IPS-18a (cell line): ENCODE data around the gene MRPL34.
"Not testable (repeated sequence)": the region's sequence is repeated elsewhere in the genome, so short reads cannot be mapped to it uniquely, and the experiment has no call there.

Source experiments
- H3K27ac ChIP-seq: one replicate; pipeline ENCODE4 v1.5.1; 2013; ENCODE audit warnings: low read length
- H3K27me3 ChIP-seq: one replicate; pipeline ENCODE4 v1.6.1; 2013; ENCODE audit warnings: mild to moderate bottlenecking, low read length; ENCODE audit not compliant: control insufficient read depth, insufficient read depth
- H3K36me3 ChIP-seq: one replicate; pipeline ENCODE4 v1.6.1; 2013; ENCODE audit warnings: low read depth, low read length; ENCODE audit not compliant: control insufficient read depth
- H3K4me1 ChIP-seq: one replicate; pipeline ENCODE4 v1.6.1; 2013; ENCODE audit warnings: low read depth, low read length; ENCODE audit not compliant: control insufficient read depth
- H3K4me3 ChIP-seq: one replicate; pipeline ENCODE4 v1.5.1; 2013; ENCODE audit warnings: low read length
- H3K9ac ChIP-seq: one replicate; pipeline ENCODE4 v1.6.1; 2013; ENCODE audit warnings: mild to moderate bottlenecking, low read length, moderate library complexity
- H3K9me3 ChIP-seq: one replicate; pipeline ENCODE4 v1.6.1; 2013; ENCODE audit warnings: low read depth, low read length; ENCODE audit not compliant: control insufficient read depth

MRPL34 gene

DNA sequence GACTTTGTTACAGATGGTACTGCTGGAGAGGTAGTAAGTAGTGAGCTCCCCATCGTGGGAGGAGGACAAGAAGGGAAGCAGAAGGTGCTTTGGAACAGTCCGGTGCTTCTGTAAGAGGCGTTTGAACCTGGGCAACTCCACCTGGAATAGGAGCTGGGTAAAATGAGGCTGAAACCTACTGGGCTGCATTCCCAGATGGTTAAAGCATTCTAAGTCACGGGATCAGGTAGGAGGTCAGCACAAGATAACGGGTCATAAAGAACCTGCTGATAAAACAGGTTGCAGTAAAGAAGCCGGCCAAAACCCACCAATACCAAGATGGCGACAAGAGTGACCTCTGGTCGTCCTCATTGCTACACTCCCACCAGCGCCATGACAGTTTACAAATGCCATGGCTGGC lies 18.9 kb upstream of the MRPL34 start:
- Histone ChIP-seq H3K9me3 (no peaks in the 10 kb centered on the region), H3K4me1 (no peaks in the 10 kb centered on the region), H3K27ac (no peak overlapping the region), H3K27me3 (peaks cover 8% of the 10 kb centered on the region), H3K4me3 (no peak overlapping the region), H3K36me3 (no peaks in the 10 kb centered on the region), H3K9ac (no peak overlapping the region)

- H3K27me3 ChIP-seq, result no peaks in the 10 kb centered on the region
- no peak overlapping the region for H3K9ac ChIP-seq
- H3K9me3 ChIP-seq, result no peaks in the 10 kb centered on the region
- no peak overlapping the region for H3K27ac ChIP-seq
- no peaks in the 10 kb centered on the region for H3K36me3 ChIP-seq
- peaks cover 3% of the 10 kb centered on the region for H3K4me1 ChIP-seq
- no peak overlapping the region for H3K4me3 ChIP-seq
Measured at GRCh38 chr19:17289489-17289888, 16.2 kb upstream of the MRPL34 start.

DNA sequence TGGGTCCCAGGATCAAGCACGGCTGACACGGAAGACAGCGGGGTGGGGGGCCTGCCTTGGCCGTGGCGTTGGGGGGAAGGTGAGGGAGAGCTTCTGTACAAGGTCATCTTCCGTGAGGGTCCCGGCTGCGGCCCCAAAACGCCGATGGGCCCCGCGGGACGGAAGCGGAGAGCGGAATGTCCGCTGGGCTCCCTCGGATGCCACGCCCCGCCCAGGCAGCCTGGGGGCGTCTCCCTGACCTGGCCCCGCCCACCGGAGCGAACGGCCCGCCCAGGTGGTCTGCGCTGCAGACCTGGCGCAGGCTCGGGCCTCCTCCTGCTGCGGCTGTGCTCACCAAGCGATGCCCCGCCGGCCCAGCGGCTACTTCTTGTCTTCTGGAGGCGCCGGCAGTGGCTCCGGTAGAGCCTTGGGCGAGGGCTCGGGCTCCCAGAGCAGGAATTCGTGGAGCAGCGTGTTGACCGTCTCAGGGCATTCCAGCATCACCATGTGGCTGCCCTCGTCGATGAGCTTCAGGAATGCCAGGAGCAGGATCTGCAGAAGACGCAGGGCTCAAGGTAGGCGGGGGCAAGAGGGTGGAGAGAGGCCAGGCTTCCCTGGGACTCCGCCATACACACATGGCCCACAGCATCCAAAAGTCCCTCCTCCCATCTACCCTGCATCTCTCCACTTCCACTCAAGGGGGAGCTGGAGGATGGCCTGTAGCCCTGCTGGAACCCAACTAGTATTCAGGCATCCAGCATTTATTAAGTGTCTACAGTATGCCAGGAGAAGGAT lies 13.2 kb upstream of the MRPL34 start:
- Histone ChIP-seq H3K4me3 (peak overlapping the region; percentile 60), H3K9ac (peak overlapping the region; percentile 66)

DNA sequence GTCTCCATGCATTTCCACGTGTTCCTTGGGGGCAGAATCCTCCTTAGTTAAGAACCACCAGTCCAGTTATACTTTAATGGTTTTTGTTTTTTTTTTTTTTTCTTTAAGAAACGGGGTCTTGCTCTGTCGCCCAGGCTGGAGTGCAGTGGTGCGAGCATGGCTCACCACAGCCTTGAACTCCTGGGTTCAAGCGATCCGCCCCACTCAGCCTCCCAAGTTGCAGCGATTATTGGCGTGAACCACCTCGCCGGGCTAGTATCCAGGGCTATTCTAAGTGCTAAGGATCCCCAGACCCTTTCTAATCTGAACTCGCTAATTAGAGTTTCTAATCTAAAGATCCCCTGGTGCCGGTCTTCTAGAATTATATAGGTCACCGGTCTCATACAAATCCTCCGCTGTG lies 12.1 kb upstream of the MRPL34 start:
- Histone ChIP-seq H3K36me3 (no peaks in the 10 kb centered on the region), H3K9ac (no peak overlapping the region), H3K27me3 (no peaks in the 10 kb centered on the region), H3K4me1 (peaks cover 3% of the 10 kb centered on the region), H3K4me3 (no peak overlapping the region), H3K9me3 (no peaks in the 10 kb centered on the region), H3K27ac (no peak overlapping the region)

More for the DNA sequence above, 13.2 kb upstream of the MRPL34 start:
- Histone ChIP-seq H3K36me3 (no peaks in the 10 kb centered on the region), H3K27me3 (no peaks in the 10 kb centered on the region), H3K9me3 (no peaks in the 10 kb centered on the region), H3K27ac (peak overlapping the region; percentile 50), H3K4me1 (peaks cover 3% of the 10 kb centered on the region)

GRCh38 chr19:17294051-17294891 lies 11.4 kb upstream of the MRPL34 start:
- Histone ChIP-seq H3K27me3 (no peaks in the 10 kb centered on the region), H3K9me3 (no peaks in the 10 kb centered on the region), H3K4me3 (no peak overlapping the region), H3K36me3 (no peaks in the 10 kb centered on the region), H3K4me1 (peaks cover 3% of the 10 kb centered on the region), H3K27ac (no peak overlapping the region), H3K9ac (no peak overlapping the region)

- not testable (repeated sequence) for H3K9ac ChIP-seq, H3K36me3 ChIP-seq, H3K9me3 ChIP-seq, H3K27ac ChIP-seq, H3K4me3 ChIP-seq, H3K4me1 ChIP-seq, H3K27me3 ChIP-seq
Measured at GRCh38 chr19:17295551-17295950, 10.1 kb upstream of the MRPL34 start.

DNA sequence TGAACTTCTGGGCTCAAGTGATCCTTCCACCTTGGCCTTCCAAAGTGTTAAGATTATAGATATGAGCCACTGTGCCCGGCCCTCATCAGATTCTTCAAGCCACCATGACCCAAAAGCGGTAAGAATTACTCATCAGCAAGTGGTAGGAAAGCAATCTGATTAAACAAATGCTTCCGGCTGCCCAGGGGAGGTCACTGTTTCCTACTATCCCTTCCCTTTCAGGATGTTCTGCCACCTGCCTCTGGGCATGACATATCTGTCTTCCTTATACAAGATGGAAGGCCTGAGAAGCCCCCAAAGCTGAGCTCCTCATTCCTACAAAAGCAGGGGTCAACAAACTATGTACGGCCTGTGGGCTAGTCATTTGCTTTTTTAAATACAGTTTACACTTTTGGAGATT lies 9.4 kb upstream of the MRPL34 start:
- Histone ChIP-seq H3K9me3 (no peaks in the 10 kb centered on the region), H3K4me3 (no peak overlapping the region), H3K27ac (no peak overlapping the region), H3K4me1 (peaks cover 3% of the 10 kb centered on the region), H3K9ac (no peak overlapping the region), H3K27me3 (no peaks in the 10 kb centered on the region), H3K36me3 (no peaks in the 10 kb centered on the region)

DNA sequence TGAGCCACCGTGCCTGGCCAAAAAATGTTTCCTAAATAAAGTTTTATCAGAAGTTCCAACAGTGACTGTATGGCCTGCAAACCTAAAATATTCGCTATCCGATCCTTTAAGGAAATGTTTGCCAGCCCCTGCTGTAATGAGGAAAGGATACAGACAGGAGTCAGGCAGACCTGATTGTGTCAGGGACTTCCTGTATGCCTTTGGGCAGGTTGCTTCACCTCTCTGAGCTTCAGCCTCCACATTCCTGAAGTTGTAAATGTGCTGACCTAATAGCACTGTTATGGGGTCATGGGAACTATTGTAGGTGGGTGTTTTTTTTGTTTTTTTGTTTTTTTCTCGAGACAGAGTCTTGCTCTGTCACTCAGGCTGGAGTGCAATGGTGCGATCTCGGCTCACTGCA lies 8.7 kb upstream of the MRPL34 start:
- H3K27me3 ChIP-seq, result no peaks in the 10 kb centered on the region
- peaks cover 4% of the 10 kb centered on the region for H3K4me1 ChIP-seq
- H3K36me3 ChIP-seq, result no peaks in the 10 kb centered on the region
- no peaks in the 10 kb centered on the region for H3K9me3 ChIP-seq
- H3K4me3 ChIP-seq, result no peak overlapping the region
- no peak overlapping the region for H3K27ac ChIP-seq
- no peak overlapping the region for H3K9ac ChIP-seq

DNA sequence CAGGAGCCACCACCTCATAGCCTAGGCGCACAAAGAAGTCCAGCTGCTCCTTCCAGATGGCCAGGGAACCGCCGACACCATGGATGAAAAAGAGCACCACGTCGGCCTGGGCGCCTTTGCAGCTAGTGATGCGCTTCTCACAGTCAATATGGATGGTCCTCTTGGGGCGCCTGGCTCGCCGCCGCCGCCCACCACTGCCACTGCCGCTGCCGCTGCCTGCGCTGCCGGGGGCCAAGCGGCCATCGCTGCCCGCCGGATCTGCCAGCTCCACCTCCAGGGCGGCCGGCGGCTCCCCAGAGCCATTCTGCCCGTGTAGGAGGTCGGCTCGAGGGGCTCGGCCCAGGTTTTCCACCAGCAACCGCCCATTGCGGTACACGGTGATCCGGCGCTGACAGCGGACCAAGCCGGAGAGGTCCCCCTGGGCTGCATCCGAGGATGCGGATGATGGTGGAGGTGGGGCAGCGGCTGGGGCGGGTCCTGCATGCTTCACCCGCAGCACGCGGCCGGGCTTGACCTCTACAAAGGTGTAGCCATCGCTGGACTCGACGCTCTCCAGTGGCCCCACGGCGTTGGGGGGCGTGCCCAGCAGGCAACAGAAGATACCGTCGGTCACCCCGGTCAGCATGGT lies 4.6 kb upstream of the MRPL34 start:
- H3K4me1 ChIP-seq, result peaks cover 15% of the 10 kb centered on the region

DNA sequence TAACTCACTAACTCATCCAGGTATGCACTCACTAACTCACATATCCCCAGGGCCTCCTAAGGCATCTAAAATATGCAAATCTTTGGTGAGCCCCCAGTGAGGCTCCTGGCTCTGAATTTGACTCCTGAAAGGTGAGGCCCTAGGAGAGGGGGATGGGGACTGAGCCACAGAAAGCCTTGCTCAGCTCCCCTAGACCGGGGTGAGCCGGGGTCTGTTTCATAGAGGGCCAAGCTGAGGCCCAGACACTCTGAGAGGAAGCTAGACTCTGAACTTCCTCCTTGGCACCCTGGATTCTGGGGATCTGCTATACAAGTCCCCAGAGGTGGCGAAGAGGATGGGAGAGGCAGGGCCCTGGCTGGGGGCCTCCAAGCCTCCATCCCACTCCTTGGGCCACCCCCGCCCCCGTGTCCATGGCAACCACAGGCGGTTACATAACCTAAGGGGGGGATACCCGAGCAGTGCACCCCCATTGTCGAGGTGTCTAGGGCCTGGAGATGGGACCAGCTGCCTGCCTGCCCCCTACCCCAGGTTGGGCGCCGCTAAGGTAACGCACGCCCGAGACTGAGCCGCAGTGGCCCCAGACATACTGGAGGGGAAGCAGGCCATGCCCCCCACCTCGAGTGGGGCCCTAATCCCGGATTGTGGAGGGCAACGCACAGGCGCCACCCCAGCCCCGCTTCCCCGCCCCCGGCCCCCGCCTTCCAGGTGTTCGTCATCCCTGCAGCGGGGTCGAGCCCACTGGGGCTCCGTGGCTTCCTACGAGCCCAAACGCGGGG lies 3.1 kb upstream of the MRPL34 start:
- H3K9ac ChIP-seq, result peak overlapping the region; percentile 37
- no peak overlapping the region for H3K27ac ChIP-seq
- peak overlapping the region; percentile 58 for H3K4me3 ChIP-seq
- peaks cover 15% of the 10 kb centered on the region for H3K4me1 ChIP-seq
- no peaks in the 10 kb centered on the region for H3K9me3 ChIP-seq
- no peaks in the 10 kb centered on the region for H3K36me3 ChIP-seq
- H3K27me3 ChIP-seq, result no peaks in the 10 kb centered on the region

More for the DNA sequence above, 4.6 kb upstream of the MRPL34 start:
- Histone ChIP-seq H3K27me3 (no peaks in the 10 kb centered on the region), H3K4me3 (no peak overlapping the region), H3K36me3 (no peaks in the 10 kb centered on the region), H3K9me3 (no peaks in the 10 kb centered on the region), H3K9ac (no peak overlapping the region), H3K27ac (no peak overlapping the region)
